IPS DF 19.7 (cell line): ENCODE measurements around the gene ZFPM1.

Experiments
- DNase-seq: peaks from one replicate; pipeline ENCODE4 v3.0.0-alpha.2; 2013; ENCODE audit warnings: low read depth, low spot score

The ZFPM1 gene

GRCh38 chr16:88526008-88526905, 73.2 kb downstream of the ZFPM1 start:
- DNase-seq = no peak

- DNase-seq = no peak
Observed at GRCh38 chr16:88526906-88527185, 73.8 kb downstream of the ZFPM1 start.

GRCh38 chr16:88527186-88527936, 74.3 kb downstream of the ZFPM1 start:
- DNase-seq = no peak

- DNase-seq = no peak
Observed at GRCh38 chr16:88527937-88528743, 75.1 kb downstream of the ZFPM1 start.

- DNase-seq = no peak
Observed at GRCh38 chr16:88528902-88529318, 75.8 kb downstream of the ZFPM1 start.

GRCh38 chr16:88529596-88529995, 76.5 kb downstream of the ZFPM1 start:
- DNase-seq = no peak

- DNase-seq = no peak
Observed at GRCh38 chr16:88530051-88530857, 77.2 kb downstream of the ZFPM1 start.

- DNase-seq = no peak
Observed at GRCh38 chr16:88530858-88531203, 77.8 kb downstream of the ZFPM1 start.

- DNase-seq = no peak
Observed at GRCh38 chr16:88531346-88531745, 78.3 kb downstream of the ZFPM1 start.

- no peak for DNase-seq
Observed at GRCh38 chr16:88531931-88532433, 78.9 kb downstream of the ZFPM1 start.

- no peak for DNase-seq
Observed at GRCh38 chr16:88532434-88533241, 79.6 kb downstream of the ZFPM1 start.

- no peak for DNase-seq
Observed at GRCh38 chr16:88533381-88533917, 80.4 kb downstream of the ZFPM1 start.

GRCh38 chr16:88533932-88534637, 81.0 kb downstream of the ZFPM1 start:
- no peak for DNase-seq

GRCh38 chr16:88534638-88535190, 81.6 kb downstream of the ZFPM1 start:
- DNase-seq = no peak

- DNase-seq = no peak
Observed at GRCh38 chr16:88535191-88535856, 82.2 kb downstream of the ZFPM1 start.

GRCh38 chr16:88535857-88536222, 82.8 kb downstream of the ZFPM1 start:
- DNase-seq = no peak

- no peak for DNase-seq
Observed at GRCh38 chr16:88536510-88536909, 83.4 kb downstream of the ZFPM1 start.

- DNase-seq = no peak
Observed at GRCh38 chr16:88536971-88537751, 84.1 kb downstream of the ZFPM1 start.
